Cardiac fibroblast (primary cell): ENCODE results near the gene LY6G5C.

ENCODE experiments used
- DNase-seq, 2 donors: peaks; one replicate each; pipeline versions ENCODE4 v3.0.0 to v3.0.0-alpha.2; 2010; ENCODE audit warnings: low read depth in 2 of 2
- H3K4me3 ChIP-seq, 2 donors: replicated peaks in 1 of 2; 1 replicate in 1 of 2; 2 replicates in 1 of 2; pipeline ENCODE4 v1.5.1; 2011; ENCODE audit warnings: low read depth in 2 of 2, low read length in 2 of 2, mild to moderate bottlenecking in 2 of 2, moderate library complexity in 1 of 2
- TF ChIP-seq, protein P1 (sequence below): IDR thresholded peaks from one replicate; pipeline ENCODE4 v1.5.1; 2011; ENCODE audit warnings: low read depth, mild to moderate bottlenecking, low read length, inconsistent platforms

Gene LY6G5C

GRCh38 chr6:31720196-31720770, 39.4 kb upstream of the LY6G5C start:
- TF ChIP-seq, protein P1, sequence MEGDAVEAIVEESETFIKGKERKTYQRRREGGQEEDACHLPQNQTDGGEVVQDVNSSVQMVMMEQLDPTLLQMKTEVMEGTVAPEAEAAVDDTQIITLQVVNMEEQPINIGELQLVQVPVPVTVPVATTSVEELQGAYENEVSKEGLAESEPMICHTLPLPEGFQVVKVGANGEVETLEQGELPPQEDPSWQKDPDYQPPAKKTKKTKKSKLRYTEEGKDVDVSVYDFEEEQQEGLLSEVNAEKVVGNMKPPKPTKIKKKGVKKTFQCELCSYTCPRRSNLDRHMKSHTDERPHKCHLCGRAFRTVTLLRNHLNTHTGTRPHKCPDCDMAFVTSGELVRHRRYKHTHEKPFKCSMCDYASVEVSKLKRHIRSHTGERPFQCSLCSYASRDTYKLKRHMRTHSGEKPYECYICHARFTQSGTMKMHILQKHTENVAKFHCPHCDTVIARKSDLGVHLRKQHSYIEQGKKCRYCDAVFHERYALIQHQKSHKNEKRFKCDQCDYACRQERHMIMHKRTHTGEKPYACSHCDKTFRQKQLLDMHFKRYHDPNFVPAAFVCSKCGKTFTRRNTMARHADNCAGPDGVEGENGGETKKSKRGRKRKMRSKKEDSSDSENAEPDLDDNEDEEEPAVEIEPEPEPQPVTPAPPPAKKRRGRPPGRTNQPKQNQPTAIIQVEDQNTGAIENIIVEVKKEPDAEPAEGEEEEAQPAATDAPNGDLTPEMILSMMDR, result no peak
- no peak for DNase-seq
- H3K4me3 ChIP-seq, result no peak overlapping the region

DNA sequence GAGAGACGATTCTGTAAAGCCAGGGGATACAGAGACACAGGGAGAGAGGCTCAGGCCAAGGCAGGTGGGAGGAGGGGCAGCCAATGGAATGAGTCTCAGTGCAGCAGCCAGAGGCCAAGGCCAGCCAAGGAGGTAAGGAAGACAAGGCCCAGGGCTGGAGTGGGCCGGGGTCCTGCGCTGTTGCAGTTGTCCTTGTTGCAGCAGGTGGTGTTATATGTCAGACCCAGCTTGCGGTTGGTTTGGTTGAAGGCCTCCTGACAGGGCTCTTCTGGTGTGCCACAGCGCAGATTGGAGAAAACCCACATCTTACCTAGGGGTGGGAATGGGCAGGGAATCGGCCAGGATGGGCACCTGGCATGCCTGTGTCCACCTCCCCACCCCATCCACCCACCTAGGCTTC, 38.1 kb upstream of the LY6G5C start:
- H3K4me3 ChIP-seq, result no peak overlapping the region
- no peak for DNase-seq
- TF ChIP-seq, protein P1, result no peak

DNA sequence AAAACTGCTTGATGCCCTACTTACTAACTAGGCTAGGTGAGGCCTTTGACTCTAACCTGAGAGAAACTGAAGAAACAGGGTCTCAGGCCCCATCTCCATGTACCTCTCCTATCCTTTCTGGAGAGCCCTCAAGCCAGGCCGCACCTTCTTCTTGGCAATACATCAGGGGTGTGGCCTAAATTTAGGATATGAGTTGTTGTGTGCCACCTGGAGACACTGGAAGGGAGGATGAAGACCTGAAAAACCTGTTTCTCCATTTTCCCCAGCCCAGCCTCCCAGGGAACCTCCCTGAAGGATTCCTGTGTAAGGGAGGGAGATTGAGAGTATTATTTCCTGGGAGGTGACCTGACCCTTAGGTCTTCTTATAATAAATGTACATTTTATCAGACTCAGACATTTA, 37.4 kb upstream of the LY6G5C start:
- TF ChIP-seq, protein P1, result no peak
- no peak for DNase-seq
- no peak overlapping the region for H3K4me3 ChIP-seq

- no peak overlapping the region for H3K4me3 ChIP-seq
- TF ChIP-seq, protein P1, result no peak
- DNase-seq, result no peak
Observed at GRCh38 chr6:31717499-31718222, 36.8 kb upstream of the LY6G5C start.

DNA sequence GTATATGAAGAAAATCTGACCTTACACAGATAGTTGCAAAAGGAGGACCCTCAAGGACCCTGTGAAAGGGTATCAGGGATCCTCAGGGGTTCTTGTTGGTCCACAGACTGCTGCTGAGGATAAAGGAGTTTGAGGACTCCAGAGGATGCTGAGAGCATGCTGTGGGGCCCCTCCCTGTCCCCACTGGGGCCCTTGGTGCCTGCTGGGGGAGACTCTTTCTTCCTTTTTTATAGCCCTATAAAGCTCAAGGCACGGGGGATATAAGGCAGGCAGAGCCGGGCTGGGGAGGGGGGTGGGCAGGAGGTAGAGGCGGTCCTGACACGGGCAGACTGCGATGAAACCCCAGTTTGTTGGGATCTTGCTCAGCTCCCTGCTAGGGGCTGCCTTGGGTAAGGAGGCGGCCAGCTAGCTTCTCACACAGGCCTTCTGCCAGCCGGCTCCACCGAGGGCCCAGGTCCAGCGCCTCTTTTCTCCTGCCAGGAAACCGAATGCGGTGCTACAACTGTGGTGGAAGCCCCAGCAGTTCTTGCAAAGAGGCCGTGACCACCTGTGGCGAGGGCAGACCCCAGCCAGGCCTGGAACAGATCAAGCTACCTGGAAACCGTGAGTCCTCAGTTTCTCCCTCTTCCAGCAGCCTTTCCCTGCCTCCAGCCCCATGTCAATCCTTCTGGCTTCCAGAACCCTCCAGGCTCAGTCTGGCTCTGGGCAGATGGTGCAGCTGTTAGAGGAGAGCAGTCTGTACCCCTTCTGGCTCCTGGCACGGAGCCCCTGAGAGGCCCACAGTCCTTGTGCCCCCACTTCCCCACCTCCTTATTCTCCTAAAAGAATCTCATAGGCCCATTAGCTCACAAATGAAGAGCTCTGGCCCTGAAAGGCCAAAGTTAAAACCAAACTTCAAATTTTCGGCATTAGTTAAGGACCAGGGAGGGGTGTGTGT, 34.4 kb upstream of the LY6G5C start, which contains the start of gene LY6G6D:
TSS of gene LY6G6D (plus strand) at position 327 of the 937 bp plus-strand sequence. CDS start at position 335, 8 bp downstream.
- DNase-seq, result no peak
- TF ChIP-seq, protein P1, result no peak
- H3K4me3 ChIP-seq, result no peak within 1 kb of the TSS

DNA sequence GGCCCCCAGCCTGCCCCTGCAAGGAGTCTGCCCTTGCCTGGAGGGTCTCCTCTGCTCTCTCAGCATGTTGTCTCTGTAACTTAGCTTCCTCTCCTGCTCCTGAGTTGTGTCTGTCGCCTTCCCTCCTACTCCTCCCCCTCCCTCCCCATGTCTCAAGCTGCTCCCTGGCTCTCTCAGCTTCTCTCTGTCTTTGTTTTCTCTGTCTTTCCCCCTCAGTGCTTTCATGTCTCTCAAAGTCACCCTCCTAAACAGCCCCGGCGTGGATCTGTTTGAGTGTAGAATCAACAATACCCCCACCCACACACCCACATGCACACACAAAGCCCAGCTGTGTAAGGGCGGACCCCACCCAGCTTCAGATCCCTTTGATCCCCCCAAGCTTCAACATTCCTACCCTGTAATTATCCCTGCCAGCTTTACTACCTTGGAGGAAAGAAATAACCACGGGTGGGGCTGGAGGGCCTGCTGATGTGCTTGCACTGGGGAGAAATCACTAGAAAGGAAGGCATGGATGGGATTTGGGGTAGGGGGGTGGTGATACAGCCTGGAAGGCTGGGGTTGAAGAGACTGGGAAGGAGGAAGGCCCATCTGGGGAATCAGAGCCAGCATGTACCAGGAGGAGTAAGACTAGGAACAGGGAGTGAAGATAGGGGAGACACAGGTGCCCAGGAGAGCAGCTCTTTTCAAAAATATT, 33.3 kb upstream of the LY6G5C start:
- DNase-seq, result no peak
- H3K4me3 ChIP-seq, result no peak overlapping the region
- TF ChIP-seq, protein P1, result no peak
